HEK293 (cell line): ENCODE measurements around the gene CC2D1A.

Experiments used
- CTCF ChIA-PET: fragments of 350-600 bp; formaldehyde crosslinking; extraction: SDS; loops from one replicate; lab custom pipeline; 2021; ENCODE audit warnings: antibody characterized with exemption; lab: Yijun Ruan, JAX
- POLR2A ChIA-PET: fragments of 300-600 bp; formaldehyde crosslinking; extraction: SDS; loops from one replicate; lab custom pipeline; 2020; ENCODE audit warnings: antibody characterized with exemption, inconsistent platforms; lab: Yijun Ruan, JAX
- H3K27ac ChIP-seq: fragments of 200-500 bp; sonication (Bioruptor generic); 2 replicates; pipeline ENCODE4 v1.5.1; 2014; ENCODE audit warnings: low read depth, low read length, control low read depth, inconsistent platforms; ENCODE audit errors: extremely low read depth
- H3K36me3 ChIP-seq, 2 experiments: fragments of 200-500 bp in 1 of 2; sonication (Bioruptor generic) in 1 of 2; 1 replicate in 1 of 2; 2 replicates in 1 of 2; pipeline ENCODE4 v1.5.1; 2014 to 2017; ENCODE audit warnings: inconsistent platforms in 2 of 2, low read length in 2 of 2; ENCODE audit not compliant: control insufficient read depth in 2 of 2, insufficient read depth in 1 of 2
- H3K4me1 ChIP-seq: fragments of 200-500 bp; sonication (Bioruptor generic); 2 replicates; pipeline ENCODE4 v1.5.1; 2014; ENCODE audit warnings: mild to moderate bottlenecking, low read length, inconsistent platforms; ENCODE audit not compliant: control insufficient read depth, insufficient read depth
- H3K4me3 ChIP-seq: 2 replicates; pipeline ENCODE4 v1.5.1; 2011; ENCODE audit warnings: low read depth, mild to moderate bottlenecking, control low read depth, low read length, moderate library complexity
- H3K9me3 ChIP-seq: fragments of 200-500 bp; sonication (Bioruptor generic); 2 replicates; pipeline ENCODE4 v1.5.1; 2014; ENCODE audit warnings: low read depth, low read length, inconsistent platforms; ENCODE audit not compliant: control insufficient read depth, insufficient read depth
- ATF2 ChIP-seq: fragments of 450-650 bp; formaldehyde crosslinking; IDR thresholded peaks from 2 replicates; pipeline ENCODE4 v1.5.1; 2016; ENCODE audit warnings: missing biosample characterization, missing genetic modification characterization, low read depth
- BCL6B ChIP-seq: fragments of 450-650 bp; formaldehyde crosslinking; IDR thresholded peaks from 2 replicates; pipeline ENCODE4 v1.5.1; 2017; ENCODE audit warnings: missing biosample characterization, missing genetic modification characterization
- HOXA7 ChIP-seq: sonication (generic); formaldehyde crosslinking; IDR thresholded peaks from 2 replicates; pipeline ENCODE4 v1.8.1; 2022; ENCODE audit warnings: missing genetic modification reagents, borderline replicate concordance
- INSM2 ChIP-seq: fragments of 450-650 bp; formaldehyde crosslinking; IDR thresholded peaks from 2 replicates; pipeline ENCODE4 v1.5.1; 2016; ENCODE audit warnings: missing biosample characterization, missing genetic modification characterization
- MZF1 ChIP-seq: fragments of 450-650 bp; formaldehyde crosslinking; IDR thresholded peaks from 2 replicates; pipeline ENCODE4 v1.5.1; 2017; ENCODE audit warnings: missing biosample characterization, missing genetic modification characterization, borderline replicate concordance
- OVOL3 ChIP-seq: fragments of 450-650 bp; formaldehyde crosslinking; IDR thresholded peaks from 2 replicates; pipeline ENCODE4 v1.5.1; 2016; ENCODE audit warnings: missing biosample characterization, missing genetic modification characterization
- REPIN1 ChIP-seq: fragments of 450-650 bp; formaldehyde crosslinking; IDR thresholded peaks from 2 replicates; pipeline ENCODE4 v1.5.1; 2017; ENCODE audit warnings: missing biosample characterization, missing genetic modification characterization, low read depth
- ZBTB48 ChIP-seq: fragments of 450-650 bp; formaldehyde crosslinking; IDR thresholded peaks from 2 replicates; pipeline ENCODE4 v1.5.1; 2016; ENCODE audit warnings: missing biosample characterization, missing genetic modification characterization
- ZBTB49 ChIP-seq: fragments of 450-650 bp; formaldehyde crosslinking; IDR thresholded peaks from 2 replicates; pipeline ENCODE4 v1.5.1; 2016; ENCODE audit warnings: missing biosample characterization, missing genetic modification characterization, low read depth
- ZFP3 ChIP-seq: fragments of 450-650 bp; formaldehyde crosslinking; IDR thresholded peaks from 2 replicates; pipeline ENCODE4 v1.5.1; 2016; ENCODE audit warnings: low read depth, missing biosample characterization, missing genetic modification characterization
- ZFP69B ChIP-seq: fragments of 450-650 bp; formaldehyde crosslinking; IDR thresholded peaks from 2 replicates; pipeline ENCODE4 v1.5.1; 2016; ENCODE audit warnings: missing biosample characterization, missing genetic modification characterization
- ZNF19 ChIP-seq: fragments of 450-650 bp; formaldehyde crosslinking; IDR thresholded peaks from 2 replicates; pipeline ENCODE4; 2016; ENCODE audit warnings: missing biosample characterization, missing genetic modification characterization, low read depth
- ZNF211 ChIP-seq: fragments of 450-650 bp; formaldehyde crosslinking; IDR thresholded peaks from 2 replicates; pipeline ENCODE4 v1.5.1; 2016; ENCODE audit warnings: low read depth, missing biosample characterization, missing genetic modification characterization
- ZNF404 ChIP-seq: fragments of 450-650 bp; formaldehyde crosslinking; IDR thresholded peaks from 2 replicates; pipeline ENCODE4 v1.5.1; 2017; ENCODE audit warnings: missing biosample characterization, missing genetic modification characterization
- ZNF416 ChIP-seq: fragments of 450-650 bp; formaldehyde crosslinking; IDR thresholded peaks from 2 replicates; pipeline ENCODE4 v1.5.1; 2016; ENCODE audit warnings: missing biosample characterization, missing genetic modification characterization
- ZNF510 ChIP-seq: fragments of 450-650 bp; formaldehyde crosslinking; IDR thresholded peaks from 2 replicates; pipeline ENCODE4 v1.5.1; 2018; ENCODE audit warnings: mild to moderate bottlenecking, missing genetic modification characterization, missing biosample characterization; ENCODE audit not compliant: insufficient replicate concordance
- ZNF513 ChIP-seq: fragments of 450-650 bp; IDR thresholded peaks from 2 replicates; pipeline ENCODE4 v1.5.1; 2018; ENCODE audit warnings: missing biosample characterization, missing genetic modification characterization
- ZNF558 ChIP-seq: fragments of 450-650 bp; formaldehyde crosslinking; IDR thresholded peaks from 2 replicates; pipeline ENCODE4 v1.5.1; 2016; ENCODE audit warnings: missing biosample characterization, missing genetic modification characterization
- ZSCAN5A ChIP-seq: fragments of 450-650 bp; formaldehyde crosslinking; IDR thresholded peaks from 2 replicates; pipeline ENCODE4 v1.5.1; 2016; ENCODE audit warnings: missing biosample characterization, missing genetic modification characterization

Gene CC2D1A

GRCh38 chr19:13942023-13942684, 36.2 kb downstream of the CC2D1A start:
- Histone ChIP-seq H3K4me1 (no peaks in the 10 kb centered on the region), H3K4me3 (no peak overlapping the region), H3K9me3 (no peaks in the 10 kb centered on the region), H3K27ac (no peak overlapping the region), H3K36me3 (no peaks in the 10 kb centered on the region; a peak in 1 of 3 replicates)
- TF ChIP-seq ZFP3 (tag by site-specific recombination) = no peak
- TF ChIP-seq ZNF416 (tag by site-specific recombination) = no peak
- TF ChIP-seq INSM2 (tag by site-specific recombination) = no peak
- TF ChIP-seq MZF1 (tag by site-specific recombination) = no peak
- TF ChIP-seq ZNF513 (tag by site-specific recombination) = no peak
- no peak for TF ChIP-seq ZNF558 (tag by site-specific recombination)
- ChIA-PET CTCF (no interaction called here), POLR2A (interaction anchor here (0.6 kb wide), 1 partner anchor 69 kb away, joined by 7 read pairs; no protein-coding TSS in a partner anchor)

- Histone ChIP-seq H3K27ac (no peak overlapping the region), H3K4me3 (no peak overlapping the region), H3K4me1 (no peaks in the 10 kb centered on the region), H3K36me3 (no peaks in the 10 kb centered on the region), H3K9me3 (no peaks in the 10 kb centered on the region)
- ChIA-PET POLR2A (no interaction called here), CTCF (no interaction called here)
- TF ChIP-seq ZBTB49 = no peak
- TF ChIP-seq ZNF510 (tag by site-specific recombination) = no peak
- no peak for TF ChIP-seq HOXA7 (CRISPR knock-in tag)
- no peak for TF ChIP-seq REPIN1
- TF ChIP-seq ZFP69B (tag by site-specific recombination) = no peak
- no peak for TF ChIP-seq ZNF211 (tag by site-specific recombination)
- no peak for TF ChIP-seq ZBTB48
- TF ChIP-seq OVOL3 (tag by site-specific recombination) = no peak
- TF ChIP-seq BCL6B (tag by site-specific recombination) = no peak
- TF ChIP-seq ATF2 (tag by site-specific recombination) = no peak
- TF ChIP-seq ZNF404 (tag by site-specific recombination) = no peak
- no peak for TF ChIP-seq ZSCAN5A (tag by site-specific recombination)
- no peak for TF ChIP-seq ZNF19 (tag by site-specific recombination)
Observed at GRCh38 chr19:13946414-13946813, 40.4 kb downstream of the CC2D1A start.
